NCI-H1930 (cell line): Measurements from ENCODE around the gene GCHFR.
A peak's percentile ranks its signal among the peaks of the same experiment; 100 is the strongest.

ENCODE experiments used
- DNase-seq, 2 experiments: peaks; one replicate each; lab custom pipeline; 2025; lab: John Stamatoyannopoulos, UW

Gene GCHFR

DNA sequence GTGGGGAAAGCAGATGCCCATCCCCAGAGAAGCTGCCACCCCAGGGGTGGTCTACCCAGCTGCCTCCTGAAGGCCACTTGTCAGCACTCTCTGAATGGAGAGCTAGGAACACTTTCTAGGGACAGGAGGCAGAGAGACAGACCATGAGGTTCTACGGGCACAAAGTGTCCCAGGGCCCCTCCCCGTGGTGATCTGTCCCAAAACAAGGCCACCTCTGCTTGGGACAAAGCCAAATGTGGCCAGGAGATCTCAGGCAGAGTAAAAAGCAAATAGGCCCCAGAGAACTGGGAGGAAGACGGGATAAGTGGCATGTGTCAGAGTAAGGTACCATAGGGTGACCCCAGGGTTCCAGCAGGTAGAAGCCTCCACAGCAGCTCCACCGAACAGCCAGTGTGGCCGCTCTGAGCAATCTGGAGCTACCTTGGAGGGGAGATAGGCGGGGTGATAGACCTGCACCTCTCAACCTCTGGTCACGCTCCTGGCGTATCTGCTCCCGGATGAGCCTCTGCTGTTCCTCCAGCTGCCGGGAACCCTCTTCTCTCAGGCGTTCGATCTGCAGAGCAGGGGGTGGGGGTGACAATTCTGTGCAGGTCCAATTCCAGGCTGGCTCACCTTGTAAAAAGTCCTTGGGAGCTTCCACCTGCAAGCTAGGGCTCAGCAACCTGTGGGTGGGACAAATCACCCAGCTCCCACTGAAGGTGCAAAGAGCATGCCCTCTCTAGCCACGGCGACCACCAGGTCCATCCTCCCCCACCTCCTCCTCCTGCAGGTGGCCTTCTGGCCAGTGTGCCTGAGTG, 12.1 kb downstream of the GCHFR start:
- DNase-seq, result no peak

DNA sequence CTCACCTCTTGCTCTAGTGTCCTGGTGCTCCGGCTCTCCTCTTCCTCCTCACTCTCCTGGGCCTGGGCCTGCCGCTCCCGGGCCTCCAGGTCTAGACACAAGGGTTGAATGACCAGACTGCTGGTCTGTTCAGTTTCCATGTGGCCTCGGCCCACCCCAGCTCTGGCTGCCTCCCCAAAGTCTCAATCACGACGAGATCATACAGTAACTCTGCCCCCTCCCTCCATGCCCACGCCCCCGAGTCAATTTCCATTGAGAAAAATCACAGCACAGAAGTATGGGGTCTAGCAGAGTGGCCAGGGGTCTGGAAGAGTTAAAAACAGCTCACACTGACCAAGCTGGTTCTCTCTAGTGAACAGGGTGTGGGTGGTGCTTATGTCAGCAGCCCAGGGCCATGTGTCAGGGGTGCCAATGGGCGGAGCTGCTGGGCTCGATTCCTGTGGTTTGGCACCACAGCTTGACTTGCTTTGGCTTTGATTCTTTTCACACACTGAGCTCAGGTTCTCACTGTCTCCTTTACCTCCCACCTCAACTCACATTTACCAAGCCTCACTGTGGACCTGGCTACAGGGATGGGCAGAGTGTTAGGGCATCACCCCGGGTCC, 12.8 kb downstream of the GCHFR start:
- no peak for DNase-seq

DNA sequence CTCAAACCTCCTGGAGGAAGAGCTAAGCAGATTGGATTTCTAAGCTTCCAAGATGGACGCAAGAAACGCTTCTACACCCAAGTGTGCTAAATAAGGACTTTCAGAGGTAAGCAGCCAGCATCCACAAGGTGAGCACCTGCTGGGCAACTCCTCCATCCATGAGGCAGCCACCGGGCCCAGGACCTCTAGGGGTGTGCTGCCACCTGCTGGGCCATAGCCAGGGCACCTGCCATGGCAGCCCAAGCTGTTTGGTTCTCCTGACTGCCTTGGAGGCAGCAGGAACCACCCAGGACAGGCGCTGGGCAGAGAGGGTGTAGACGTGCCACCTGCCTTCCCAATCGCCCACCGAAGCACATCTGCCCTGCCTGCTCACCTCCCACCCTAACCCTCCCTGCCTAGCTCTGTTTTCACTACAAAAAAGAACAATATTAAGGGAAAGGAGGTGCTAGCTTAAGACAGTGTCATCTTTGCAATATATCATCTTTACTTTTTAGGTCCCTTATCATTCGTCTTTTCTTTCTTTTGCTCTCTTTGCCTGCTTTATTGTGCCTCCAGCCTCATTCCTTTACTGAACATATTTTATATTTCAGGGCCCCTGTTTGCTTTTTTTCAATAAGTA, 18.9 kb downstream of the GCHFR start:
- peak; percentile 48 to 50 for DNase-seq

DNA sequence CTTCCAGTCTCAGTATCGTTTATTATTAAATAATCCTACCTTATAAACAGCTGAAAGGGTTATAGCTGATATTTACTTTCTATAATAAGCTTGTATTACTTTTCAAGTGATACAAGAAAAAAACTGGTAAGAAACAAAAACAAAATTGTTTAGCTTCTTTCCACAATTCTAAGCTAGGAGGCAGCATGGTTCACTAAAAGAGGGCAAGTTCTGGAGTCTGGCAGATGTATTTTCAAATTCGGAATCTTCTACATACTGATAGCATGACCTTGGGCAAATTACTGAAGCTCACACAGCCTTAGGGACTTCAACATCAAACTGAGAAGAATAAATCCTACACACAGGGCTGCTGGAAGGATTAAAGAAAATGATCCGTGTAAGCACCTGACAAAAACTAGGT, 21.3 kb downstream of the GCHFR start:
- DNase-seq, result no peak

DNA sequence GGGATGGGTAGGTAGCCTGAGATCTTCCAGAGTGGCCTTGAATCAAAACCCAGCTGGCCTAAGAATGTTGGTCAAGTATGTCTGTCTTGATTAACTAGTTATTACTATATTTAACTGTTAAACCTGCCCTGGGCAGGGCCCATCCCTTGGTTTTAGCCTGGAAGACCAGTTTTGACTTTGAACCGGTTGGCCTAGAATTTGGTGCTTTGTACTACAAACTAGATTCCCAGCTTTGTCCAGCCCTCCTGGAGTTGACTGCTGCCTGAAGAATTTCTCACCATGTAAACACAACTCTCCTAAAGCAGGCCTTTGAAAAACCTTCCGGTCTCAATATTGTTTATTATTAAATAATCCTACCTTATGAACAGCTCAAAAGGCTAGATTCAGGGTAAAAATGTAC, 21.9 kb downstream of the GCHFR start:
- DNase-seq, result no peak

DNA sequence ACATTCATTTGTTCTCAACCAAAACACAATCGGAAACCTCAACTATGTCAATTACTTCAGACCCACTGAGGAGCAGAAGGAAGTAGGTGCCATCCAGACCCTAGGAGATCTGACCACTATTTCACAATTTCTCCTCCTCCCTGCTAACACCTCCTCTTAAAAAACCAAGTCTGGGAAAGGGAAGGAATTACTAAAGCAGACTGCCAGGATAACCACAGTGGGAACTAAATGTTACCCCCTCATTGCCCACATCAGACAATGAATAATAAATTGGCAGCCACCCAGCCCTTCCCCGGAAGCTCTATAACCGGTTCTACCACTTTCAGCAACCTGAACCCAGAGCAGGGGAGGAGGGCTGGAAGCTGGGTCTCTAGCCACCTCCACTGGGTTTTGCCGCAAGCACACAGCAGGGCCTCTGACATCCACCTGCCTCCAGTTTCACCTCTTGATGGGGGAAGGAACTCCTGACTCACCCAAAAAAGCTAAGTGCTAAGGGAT, 23.5 kb downstream of the GCHFR start:
- no peak for DNase-seq

DNA sequence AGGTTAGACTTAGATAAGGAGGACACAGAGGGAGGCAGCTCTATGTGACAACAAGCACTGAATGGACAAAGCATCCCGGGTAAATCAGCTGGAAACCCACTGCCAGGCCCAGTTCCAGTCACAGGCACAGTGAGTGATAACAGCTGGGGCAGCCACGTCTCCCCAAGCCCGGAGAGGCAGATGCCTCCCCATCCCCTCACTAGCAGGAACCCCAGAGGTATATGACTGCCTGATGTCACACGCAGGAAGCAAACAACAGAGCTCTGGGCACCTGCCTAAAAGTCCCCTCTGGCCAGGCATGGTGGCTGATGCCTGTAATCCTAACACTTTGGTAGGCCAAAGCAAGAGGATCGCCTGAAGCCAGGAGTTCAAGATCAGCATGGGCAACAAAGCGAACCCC, 24.1 kb downstream of the GCHFR start:
- no peak for DNase-seq

DNA sequence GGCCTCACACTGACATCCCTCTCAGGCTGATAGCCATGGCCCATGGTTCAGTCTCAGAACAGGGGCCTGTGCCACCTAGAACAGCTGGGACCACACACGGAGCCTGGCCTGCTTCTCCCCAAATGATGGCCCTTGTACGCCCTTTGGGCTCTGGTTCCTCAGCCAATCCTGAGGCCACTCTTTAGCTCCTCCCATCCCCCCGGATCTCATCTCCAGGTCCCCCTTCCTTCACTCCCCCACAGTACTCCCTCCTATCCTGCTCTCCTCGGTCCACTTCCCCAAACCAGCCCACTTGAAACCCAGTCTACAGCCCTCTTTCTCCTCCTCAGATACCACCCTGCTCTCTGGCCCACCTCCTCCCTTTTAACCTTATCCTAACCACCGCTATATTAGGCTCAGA, 25.3 kb downstream of the GCHFR start:
- no peak for DNase-seq

DNA sequence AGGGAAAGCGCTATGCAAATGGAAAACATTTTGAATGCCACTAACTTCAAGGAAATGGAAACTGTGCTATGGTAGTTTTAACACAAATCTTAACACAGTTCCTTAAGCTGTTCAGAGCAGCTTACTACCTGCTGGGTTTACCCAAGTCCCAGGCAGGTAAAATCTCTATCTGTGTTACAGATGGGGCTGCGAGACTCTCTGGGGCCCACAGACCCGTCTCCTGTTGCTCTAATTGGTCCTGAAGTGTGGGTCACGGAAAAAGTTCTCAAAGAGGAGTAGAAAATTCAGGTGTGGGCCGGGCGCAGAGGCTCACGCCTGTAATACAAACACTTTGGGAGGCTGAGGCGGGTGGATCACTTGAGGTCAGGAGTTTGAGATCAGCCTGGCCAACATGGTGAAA, 26.1 kb downstream of the GCHFR start:
- no peak for DNase-seq

DNA sequence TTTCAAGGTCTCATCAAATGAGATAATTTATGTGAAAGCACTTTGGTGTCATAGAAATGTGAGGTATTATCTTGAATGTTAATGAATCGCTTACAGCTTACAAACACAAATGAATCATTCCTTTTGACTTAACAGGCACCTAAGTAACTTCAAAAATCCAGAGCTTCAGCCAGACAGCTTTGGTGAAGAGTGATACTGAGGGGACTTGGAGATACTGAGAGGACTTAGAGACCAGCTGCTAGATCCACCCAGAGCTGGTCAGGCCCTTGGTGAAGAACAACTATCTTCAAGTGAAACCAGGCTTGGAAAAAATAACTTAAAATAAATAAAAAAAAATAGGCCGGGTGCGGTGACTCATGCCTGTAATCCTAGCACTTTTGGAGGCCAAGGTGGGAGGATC, 26.9 kb downstream of the GCHFR start:
- DNase-seq, result no peak

DNA sequence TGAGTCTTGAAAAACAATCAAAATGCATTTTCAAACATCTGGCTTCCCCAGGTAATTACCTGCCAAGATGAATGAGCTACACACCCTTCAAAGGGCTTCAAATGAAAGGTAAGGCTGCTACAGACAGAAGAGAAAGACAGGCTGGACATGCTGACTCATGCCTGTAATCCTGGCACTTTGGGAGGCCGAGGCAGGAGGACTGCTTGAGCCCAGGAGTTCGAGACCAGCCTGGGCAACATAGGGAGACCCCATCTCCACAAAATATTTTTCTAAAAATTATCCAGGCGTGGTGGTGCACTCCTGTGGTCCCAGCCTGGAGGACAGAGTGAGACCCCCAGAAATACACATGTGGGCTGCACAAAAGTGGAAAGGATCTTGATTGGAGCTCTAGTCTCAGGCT, 28.5 kb downstream of the GCHFR start:
- no peak for DNase-seq

DNA sequence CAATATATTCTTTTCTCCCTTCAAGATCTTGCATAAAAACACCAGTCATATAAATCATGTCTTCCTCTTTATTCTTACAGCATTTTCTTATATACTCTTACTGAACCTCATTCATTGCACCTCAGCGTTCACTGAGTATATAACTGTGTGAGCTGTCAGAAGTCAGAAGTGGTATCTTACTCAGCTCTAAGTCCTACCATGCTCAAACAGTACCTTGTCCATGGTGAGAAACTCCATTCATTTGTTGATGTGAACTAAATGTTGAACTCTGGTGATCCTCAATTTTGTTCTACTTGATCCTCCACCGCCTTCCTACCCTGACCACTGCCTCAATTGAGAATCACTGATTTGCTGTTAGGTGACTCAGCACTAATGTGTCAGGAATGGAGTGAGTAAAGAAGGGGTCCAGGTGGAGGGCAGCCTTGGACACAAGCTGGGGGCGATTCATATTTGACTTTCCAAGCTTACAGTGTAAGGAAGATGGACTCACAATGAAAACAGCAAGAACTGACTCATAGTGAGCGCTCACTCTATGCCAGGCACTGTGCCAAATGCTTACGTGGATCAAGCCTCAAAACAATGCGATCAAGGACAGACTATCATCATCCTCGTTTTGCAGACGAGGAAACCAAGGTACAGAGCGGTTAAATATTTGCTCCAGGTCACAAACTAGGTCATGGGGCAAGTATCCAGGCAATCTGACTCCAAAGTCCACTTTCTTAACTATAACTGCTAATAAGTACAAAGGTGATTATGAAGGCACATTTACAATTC, 29.5 kb downstream of the GCHFR start:
- no peak for DNase-seq

DNA sequence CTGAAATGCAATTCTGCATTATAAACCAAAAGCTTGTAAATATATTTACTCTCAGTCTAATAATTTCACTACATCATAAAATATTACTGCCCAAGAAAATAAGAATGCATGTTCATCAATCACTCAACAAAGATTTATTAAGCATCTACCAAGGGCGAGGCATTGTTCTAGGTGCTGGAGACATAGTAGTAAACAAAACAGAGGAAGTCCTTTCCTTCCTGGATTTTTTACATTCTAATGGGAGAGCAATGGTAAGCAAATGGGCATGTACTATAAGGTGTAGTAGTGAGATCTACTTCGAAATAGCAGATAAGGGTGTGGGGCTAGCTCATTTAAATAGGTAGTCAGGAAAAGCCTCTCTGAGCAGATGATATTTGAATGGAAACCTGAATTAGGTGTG, 32.2 kb downstream of the GCHFR start:
- DNase-seq, result no peak

DNA sequence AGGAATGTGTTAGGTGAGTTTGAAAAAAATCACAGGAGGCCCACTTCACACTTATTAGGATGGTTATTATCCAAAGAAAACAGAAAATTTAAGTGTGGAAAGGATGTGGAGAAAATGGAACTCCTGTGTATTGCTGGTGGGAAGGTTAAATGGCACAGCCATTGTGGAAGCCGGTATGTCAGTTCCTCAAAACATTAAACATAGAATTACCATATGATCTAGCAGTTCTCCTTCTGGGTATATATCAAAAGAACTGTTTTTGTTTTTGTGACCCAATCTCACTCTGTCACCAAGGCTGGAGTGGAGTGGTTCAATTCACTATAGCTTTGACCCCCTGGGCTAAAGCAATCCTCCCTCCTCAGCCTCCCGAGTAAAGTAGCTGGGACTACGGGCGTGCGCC, 32.6 kb downstream of the GCHFR start:
- DNase-seq, result no peak

DNA sequence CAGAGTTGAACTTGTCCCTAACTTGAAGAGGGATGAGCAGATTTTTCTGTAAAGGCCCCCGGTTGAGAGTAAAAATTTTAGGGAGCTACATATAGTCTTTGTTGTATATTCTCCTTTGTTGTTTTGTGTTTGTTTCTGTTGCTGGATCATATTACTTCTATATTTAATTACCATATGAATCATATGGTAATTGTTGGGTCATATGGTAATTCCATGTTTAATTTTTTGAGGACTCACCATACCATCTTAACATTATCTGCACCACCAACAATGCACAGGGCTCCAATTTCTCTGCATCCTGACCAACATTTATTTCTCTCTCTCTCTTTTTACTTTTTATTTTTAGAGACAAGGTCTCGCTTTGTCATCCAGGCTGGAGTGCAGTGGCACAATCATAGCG, 35.7 kb downstream of the GCHFR start:
- no peak for DNase-seq

DNA sequence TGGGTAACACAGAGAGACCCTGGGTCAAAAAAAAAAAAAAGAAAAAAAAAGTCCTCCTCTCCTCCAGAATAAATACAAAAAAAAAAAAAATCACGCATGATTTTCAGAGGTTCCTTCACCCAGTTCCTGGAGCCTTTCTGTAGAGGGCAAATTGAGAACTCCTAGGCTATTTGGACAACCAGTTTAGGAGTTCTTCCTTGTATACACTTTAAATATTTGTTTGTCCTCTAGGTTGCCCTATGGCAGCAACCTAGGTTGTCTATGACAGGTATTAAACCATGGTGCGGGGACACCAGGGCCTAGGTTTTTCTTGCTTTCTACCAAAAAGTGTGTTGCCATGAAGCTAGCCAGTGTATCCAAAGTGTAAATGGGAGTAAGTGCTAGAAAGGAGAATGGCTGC, 39.2 kb downstream of the GCHFR start:
- DNase-seq, result no peak

DNA sequence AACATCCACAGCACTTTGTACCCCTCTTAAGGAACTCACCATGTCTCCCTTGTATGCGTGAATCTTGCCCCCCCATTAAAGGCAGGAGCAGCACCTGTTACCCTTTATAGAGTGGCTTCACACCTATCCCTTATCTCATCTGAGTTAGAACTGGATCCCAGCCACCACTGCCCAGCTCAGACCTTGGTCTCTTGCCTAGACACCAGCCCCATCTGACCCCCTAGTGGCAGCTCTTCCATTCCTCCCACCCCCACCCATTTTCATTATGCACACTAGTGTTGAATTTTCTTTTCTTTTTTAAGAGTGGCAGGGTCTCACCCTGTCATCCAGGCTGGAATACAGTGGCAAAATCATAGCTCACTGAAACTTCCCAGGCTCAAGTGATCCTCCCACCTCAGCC, 39.8 kb downstream of the GCHFR start:
- no peak for DNase-seq

DNA sequence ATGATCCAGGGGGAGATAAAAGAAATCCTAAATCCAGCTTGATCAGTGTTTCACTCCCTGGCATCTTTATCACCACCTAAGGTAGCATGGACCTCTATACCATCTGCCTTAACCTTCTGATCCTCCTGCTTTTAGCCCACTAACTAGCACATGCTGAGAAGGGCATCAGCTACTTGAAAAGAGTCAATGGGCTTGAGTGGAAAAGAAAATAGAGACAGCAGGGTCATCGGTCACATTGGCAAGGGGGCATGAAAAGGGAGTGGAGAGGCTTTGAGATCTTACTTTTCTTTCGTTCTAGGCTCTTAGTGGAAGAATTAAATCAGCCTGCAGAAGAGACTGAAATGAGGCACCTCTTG, 42.8 kb downstream of the GCHFR start:
- DNase-seq, result no peak

DNA sequence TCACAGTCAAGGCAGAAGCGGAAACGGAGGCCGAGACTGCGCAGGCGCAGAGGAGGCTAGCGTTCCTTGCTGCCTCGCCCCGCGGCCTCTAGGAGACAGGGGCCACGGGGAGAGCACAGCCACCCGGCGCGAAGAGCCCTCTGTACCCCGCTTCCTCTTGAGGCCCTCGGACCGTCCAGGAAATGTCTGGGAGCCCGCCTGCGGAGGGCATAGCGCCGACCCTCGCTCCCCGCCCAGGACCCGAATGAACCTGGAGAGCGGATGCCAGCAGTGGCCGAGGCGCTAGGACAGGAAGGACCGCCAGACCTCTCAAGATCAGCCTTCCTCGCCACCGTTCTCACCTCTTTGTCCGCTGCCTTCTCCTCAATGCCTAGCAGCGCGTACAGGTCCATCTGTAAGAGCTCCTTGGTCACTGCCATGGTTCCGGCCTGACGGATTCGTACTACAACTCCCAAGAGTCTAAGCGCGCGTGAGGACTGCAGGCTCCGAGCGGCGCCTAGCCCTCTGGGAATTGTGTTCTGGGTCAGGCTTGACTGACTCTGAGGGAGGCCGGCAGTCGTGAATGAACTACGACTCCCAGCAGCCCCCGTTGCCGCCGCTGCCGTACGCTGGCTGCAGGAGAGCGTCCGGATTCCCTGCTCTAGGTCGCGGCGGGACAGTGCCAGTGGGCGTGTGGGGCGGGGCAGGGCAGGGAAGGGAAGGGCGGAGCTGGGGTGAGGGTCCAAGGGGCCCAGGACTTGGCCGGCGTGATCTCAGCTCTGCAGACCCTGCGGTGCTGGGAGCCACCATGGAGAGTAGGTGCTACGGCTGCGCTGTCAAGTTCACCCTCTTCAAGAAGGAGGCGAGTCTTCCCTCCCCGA, 43.4 kb downstream of the GCHFR start, which contains the start of the genes DNAJC17 and ZFYVE19:
Gene DNAJC17, minus strand, starts transcription at position 446 of the 860 bp plus-strand sequence. Its CDS starts 27 bp downstream, at position 419.
Gene ZFYVE19, plus strand, starts transcription at position 62 of the 860 bp plus-strand sequence. Its CDS starts 501 bp downstream, at position 563.
- peak; percentile 93 to 95 for DNase-seq

DNA sequence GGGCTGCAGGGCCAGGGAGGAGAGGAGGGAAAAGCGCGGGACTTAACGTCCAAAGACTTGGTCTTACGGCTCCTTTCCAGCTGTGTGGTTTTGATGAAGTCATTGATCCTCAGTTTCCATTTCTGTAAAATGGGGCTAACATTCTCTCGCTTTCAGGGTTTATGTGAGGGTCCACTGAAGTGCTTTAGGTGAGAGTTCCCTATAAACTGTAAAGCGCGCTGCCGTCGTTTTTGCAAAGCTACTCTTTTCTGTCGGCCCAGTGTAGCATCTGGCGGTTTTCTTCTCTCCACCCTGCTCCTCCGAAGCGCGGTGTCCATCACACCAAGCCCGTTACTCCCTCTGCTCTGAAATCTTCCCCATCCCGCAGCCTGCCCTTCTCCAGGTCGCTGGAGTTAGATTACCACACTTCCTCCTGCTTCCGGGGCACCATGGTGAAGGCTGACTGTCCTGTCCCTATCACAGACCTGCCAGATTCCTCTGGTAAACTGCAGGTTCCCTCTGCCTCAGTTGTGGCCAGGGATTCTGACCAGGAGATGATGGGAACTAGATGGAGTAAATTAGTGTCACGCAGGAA, 44.1 kb downstream of the GCHFR start:
- DNase-seq, result no peak

DNA sequence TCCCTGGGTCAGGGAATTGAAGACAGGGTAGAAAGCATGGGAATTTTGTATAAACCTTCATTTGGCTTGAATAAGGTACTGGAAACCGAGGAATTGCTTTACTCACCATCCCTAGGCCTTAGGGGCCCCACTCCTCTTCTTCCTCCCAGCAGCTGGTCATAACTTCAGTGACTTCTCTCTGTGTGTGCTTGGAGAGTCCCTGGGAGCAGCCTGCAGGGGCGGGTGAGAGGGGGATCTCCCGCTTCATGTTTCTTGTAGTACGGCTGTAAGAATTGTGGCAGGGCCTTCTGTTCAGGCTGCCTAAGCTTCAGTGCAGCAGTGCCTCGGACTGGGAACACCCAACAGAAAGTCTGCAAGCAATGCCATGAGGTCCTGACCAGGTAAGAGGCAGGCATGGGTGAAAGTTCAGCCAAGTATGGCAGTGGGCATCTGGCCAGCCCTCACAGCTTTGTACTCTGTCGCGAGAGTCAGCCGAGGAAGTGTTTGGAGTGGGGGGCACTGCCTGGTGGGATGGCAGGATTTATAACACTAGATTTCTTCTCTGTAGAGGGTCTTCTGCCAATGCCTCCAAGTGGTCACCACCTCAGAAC, 45.1 kb downstream of the GCHFR start:
- no peak for DNase-seq
